NT2/D1 (cell line): ENCODE data around the gene ATG101.

Experiments
- YY1 ChIP-seq: IDR thresholded peaks from 2 replicates; pipeline ENCODE4 v1.6.1; 2011; ENCODE audit not compliant: insufficient read length, insufficient read depth
- ZNF274 ChIP-seq: IDR thresholded peaks from 2 replicates; pipeline ENCODE4 v1.6.1; 2011; ENCODE audit warnings: mild to moderate bottlenecking, low read depth, low read length

DNA sequence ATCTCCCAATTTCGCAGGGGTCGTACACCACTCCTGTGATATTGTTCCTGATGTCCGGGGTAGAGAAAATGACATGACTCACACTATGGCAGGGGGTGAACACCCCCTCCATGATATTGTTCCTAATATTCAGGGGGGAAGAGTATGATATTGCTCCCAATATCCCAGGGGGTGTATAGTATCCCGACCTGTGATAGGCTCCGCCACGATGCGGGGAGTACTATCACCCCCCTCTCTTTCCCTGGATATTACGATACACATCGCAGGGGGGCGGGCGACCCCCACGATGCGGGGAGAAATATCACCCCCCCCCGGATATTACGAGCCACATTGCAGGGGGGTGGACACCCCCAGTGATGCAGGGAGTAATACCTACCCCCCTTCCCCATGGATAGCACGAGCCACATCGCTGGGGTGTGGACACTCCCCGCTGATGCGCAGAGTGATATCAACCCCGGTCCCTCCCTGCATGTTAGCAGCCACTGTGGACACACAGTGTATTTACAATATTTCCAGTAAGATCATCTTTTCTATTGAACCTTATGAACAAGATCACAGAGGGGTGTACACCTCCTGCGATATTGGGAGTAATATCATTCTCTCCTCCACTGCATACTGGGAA lies 27.4 kb downstream of the ATG101 start:
- TF ChIP-seq ZNF274 (no peak), YY1 (no peak)
